DMS114 treated with DMSO at 0.1 percent for 48 hours (cell line): Measurements from ENCODE around the gene RNF112.

Experiments used
- DNase-seq: peaks from one replicate; lab custom pipeline; 2025; ENCODE audit not compliant: unreplicated experiment; lab: John Stamatoyannopoulos, UW

The RNF112 gene

DNA sequence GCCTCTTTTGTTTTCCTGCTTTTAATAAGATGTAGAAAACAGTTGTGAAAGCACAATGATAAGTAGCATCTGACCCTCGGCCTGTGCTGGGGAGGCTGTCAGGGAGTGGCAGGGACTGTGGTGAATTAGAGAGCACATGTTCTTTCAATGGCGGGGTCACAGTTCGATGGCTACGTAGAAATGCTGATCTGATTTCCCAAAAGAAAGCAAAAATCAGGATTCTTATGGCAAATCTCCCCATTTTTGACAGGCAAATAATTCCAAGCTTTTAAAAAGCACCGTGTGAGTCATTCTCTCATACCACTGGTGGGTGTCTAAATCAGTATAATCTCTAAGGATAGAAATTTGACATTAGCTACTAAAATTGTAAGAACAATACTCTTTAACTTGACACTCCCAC, 36.9 kb upstream of the RNF112 start:
- no peak for DNase-seq

DNA sequence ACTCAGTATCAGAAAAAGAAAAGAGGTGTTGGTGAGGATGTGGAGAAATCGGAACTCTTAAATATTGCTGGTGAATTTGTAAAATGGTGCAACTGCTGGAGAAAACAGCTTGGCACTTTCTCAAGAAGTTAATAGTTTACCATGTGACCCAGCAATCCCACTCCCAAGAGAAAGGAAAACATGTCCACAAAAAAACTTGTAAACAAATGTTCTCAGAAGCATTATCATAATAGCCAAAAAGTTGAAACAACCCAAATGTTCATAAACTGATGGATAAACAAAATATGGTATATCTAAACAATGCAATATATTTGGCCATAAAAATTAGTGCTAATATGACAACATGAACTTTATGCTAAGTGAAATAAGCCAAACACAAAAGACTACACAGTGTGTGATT, 35.3 kb upstream of the RNF112 start:
- DNase-seq = no peak

DNA sequence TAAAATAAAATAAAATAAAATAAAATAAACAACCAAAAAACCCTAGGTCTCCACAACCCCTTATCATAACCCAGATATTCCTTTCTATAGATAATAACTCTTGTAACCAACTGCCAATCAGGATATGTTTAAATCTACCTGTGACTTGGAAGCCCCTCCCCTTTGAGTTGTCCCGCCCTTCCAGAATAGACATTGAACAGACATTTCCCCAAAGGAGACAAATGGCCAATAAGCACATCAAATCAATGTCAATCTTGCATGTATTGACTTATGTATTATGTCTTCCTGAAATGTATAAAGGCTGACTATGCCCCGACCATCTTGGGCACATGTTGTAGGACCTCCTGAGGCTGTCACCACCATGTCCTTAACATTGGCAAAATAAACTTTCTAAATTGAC, 34.2 kb upstream of the RNF112 start:
- DNase-seq = no peak

DNA sequence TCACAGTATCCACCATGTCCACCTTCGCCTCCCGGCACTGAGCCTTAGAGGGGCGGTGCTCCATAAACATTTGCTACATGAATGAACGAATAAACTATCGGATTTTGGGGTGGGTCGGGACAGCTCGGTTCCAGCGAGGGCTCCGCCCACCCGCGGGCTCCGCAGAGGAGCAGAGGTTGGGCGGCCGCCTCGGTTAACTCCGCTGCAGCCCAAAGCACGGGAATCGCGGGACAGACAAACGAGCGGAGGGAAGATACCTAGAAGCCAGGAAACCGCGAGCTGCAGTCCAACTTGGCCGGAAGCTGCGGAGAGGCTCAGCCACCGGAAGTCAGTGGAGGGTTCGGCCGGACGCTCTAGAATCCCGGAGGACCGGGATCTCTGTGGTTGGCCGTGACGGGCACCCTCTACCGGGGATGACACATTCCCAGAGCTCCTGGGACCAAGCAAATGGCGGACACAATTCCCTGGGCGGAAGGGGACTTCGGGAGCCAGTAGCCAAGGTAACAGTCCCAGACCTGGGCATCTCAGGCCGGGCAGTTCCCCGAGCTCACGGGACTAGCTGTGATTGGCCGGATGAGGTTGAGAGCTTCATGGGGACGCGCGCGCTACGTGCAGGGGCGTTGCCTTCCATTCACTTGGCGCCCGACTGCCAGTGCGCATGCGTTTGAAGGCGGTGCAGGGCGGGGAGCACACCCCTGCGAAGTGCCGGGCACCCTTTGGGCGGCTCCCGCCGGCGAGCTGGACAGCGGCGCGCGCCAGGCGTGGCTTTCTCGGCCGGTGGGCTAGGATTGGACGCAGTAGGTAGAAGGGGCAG, 33.2 kb upstream of the RNF112 start:
- DNase-seq = peak; percentile 87

DNA sequence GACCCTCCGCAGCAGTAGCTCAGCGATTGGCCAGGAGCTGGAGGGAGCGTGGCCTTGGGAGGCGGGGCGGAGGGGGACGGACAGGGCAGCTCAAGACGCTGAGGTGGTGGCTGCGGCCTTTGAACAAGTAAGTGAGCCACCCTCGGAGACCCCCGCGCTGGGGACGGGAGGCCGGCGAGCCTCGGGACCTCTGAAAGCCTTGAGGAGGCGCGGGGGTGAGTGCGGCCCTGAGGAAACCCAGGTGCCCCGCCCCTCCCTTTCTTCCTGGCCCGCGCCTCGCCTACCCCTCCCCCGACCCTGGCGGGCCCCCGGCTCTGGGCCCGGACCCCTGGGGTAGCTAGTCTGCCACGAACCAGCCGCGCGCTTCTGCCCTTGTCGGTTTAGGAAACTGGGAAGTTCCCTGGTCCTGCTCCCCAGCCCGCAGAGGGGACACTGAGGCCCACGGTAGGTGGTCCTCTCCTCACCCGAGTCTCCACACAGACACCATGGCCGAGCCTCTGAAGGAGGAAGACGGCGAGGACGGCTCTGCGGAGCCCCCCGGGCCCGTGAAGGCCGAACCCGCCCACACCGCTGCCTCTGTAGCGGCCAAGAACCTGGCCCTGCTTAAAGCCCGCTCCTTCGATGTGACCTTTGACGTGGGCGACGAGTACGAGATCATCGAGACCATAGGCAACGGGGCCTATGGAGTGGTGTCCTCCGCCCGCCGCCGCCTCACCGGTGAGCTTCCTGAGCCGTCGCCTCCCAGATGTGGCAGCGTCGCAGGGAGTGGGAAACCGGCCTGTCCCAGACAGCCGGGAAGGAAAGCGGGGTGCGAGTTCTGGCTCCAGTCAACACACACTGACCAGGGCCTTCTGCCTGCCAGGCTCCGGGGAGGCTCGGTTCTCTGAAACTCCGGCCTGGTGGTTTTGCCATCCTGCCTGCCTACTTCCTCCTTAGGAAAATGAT, 32.3 kb upstream of the RNF112 start, which contains the start of gene MAPK7:
Gene MAPK7 (plus strand): TSS at position 83 of the 945 bp plus-strand sequence. CDS start 403 bp downstream, at position 486.
- no peak for DNase-seq

DNA sequence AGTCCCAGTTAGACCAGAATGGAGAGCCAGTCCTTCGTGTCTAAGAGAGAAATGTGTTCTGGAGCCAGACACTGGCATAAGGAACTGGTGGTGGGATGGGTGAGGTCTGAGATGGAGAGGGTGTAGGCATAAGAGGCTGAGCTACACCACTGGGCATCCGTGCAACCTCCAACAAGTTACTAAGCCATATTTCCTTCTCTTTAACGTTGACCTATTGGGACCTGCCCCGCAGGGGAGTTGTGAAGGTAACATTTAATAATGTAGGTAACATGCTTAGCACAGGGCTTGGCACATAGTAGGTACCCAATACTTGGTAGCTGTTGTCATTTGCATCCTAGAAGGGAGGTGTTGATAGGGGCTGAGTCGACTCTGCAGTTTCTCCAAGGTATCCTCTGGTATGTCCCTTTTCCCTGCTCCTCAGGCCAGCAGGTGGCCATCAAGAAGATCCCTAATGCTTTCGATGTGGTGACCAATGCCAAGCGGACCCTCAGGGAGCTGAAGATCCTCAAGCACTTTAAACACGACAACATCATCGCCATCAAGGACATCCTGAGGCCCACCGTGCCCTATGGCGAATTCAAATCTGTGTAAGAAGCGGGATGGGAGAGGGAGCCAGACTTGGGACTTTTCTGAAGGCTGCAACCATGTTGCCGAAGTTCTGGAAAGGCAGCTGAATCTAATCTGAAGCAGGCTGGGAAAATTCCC, 31.5 kb upstream of the RNF112 start:
- DNase-seq = no peak

DNA sequence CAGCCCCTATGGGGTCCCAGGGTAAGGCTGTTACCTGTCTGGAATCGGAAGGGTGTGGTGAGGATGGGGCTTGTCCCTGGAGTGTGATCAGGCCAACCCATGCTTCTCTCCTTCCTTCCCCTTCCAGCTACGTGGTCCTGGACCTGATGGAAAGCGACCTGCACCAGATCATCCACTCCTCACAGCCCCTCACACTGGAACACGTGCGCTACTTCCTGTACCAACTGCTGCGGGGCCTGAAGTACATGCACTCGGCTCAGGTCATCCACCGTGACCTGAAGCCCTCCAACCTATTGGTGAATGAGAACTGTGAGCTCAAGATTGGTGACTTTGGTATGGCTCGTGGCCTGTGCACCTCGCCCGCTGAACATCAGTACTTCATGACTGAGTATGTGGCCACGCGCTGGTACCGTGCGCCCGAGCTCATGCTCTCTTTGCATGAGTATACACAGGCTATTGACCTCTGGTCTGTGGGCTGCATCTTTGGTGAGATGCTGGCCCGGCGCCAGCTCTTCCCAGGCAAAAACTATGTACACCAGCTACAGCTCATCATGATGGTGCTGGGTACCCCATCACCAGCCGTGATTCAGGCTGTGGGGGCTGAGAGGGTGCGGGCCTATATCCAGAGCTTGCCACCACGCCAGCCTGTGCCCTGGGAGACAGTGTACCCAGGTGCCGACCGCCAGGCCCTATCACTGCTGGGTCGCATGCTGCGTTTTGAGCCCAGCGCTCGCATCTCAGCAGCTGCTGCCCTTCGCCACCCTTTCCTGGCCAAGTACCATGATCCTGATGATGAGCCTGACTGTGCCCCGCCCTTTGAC, 30.3 kb upstream of the RNF112 start:
- DNase-seq = no peak

DNA sequence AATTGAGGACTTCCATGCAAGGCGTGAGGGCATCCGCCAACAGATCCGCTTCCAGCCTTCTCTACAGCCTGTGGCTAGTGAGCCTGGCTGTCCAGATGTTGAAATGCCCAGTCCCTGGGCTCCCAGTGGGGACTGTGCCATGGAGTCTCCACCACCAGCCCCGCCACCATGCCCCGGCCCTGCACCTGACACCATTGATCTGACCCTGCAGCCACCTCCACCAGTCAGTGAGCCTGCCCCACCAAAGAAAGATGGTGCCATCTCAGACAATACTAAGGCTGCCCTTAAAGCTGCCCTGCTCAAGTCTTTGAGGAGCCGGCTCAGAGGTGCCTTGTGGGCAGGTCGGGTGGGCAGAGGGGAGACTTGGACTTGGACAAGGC, 29.7 kb upstream of the RNF112 start:
- DNase-seq = no peak

DNA sequence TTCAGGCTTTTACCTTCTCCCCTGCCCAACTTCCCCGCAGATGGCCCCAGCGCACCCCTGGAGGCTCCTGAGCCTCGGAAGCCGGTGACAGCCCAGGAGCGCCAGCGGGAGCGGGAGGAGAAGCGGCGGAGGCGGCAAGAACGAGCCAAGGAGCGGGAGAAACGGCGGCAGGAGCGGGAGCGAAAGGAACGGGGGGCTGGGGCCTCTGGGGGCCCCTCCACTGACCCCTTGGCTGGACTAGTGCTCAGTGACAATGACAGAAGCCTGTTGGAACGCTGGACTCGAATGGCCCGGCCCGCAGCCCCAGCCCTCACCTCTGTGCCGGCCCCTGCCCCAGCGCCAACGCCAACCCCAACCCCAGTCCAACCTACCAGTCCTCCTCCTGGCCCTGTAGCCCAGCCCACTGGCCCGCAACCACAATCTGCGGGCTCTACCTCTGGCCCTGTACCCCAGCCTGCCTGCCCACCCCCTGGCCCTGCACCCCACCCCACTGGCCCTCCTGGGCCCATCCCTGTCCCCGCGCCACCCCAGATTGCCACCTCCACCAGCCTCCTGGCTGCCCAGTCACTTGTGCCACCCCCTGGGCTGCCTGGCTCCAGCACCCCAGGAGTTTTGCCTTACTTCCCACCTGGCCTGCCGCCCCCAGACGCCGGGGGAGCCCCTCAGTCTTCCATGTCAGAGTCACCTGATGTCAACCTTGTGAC, 29.1 kb upstream of the RNF112 start:
- DNase-seq = no peak

DNA sequence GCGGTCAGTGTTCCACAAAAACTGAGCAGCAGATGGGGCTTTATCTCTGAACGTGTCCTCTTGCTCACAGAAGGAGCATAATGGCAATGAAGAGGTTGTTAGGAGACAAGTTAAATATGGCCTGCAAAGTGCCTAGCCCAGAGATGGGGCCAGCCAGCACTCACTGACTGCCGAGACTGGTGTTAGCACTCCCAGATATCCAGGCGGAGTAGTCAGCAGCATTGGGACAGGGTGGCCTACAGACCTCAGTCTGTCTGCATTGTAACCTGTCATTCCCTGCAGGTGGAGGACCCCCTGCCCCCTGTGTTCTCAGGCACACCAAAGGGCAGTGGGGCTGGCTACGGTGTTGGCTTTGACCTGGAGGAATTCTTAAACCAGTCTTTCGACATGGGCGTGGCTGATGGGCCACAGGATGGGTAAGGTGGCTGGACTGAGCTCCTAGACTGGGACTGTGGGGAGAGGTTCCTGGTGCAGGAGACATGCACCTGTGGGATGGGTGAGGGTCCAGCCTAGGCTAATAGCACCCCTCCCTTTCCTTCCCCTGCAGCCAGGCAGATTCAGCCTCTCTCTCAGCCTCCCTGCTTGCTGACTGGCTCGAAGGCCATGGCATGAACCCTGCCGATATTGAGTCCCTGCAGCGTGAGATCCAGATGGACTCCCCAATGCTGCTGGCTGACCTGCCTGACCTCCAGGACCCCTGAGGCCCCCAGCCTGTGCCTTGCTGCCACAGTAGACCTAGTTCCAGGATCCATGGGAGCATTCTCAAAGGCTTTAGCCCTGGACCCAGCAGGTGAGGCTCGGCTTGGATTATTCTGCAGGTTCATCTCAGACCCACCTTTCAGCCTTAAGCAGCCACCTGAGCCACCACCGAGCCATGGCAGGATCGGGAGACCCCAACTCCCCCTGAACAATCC, 28.2 kb upstream of the RNF112 start:
- DNase-seq = no peak

DNA sequence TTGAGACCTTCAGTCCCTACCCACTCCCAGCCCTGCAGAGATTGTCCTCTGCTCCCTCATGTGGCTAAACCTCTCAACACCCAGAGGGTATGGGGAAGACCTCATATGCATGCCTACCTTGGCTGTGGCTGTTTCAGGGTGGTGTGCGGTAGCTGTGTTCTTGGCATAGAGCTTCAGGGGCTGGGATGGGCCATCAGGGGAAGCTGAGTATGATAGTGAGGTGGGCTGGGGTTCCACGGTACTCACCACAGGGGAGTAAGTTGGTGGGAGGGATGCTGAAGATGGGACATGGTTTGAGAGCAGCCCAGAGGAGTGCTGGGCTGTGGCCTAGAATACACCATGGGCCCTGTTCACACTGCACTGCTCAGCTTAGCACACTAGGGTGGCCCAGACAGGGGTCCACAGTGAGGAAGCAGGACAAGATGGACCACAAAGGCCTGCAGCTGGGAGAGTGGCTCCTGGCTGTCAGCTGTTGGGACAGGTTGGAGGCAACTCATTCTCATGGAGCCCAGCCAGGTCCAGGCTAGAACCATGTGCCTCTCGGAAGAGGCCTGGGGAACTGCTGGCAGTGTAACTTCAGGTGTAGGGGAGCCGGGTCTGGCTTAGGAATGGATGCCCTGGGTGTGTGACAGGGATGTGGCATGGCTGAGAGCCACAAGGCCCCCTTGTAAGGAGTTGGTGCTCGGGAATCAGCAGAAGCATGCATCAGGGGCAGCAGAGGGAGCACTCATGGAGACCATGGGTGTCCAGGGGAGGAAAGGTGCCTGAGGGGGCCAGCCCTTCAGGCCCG, 27.2 kb upstream of the RNF112 start:
- DNase-seq = no peak

DNA sequence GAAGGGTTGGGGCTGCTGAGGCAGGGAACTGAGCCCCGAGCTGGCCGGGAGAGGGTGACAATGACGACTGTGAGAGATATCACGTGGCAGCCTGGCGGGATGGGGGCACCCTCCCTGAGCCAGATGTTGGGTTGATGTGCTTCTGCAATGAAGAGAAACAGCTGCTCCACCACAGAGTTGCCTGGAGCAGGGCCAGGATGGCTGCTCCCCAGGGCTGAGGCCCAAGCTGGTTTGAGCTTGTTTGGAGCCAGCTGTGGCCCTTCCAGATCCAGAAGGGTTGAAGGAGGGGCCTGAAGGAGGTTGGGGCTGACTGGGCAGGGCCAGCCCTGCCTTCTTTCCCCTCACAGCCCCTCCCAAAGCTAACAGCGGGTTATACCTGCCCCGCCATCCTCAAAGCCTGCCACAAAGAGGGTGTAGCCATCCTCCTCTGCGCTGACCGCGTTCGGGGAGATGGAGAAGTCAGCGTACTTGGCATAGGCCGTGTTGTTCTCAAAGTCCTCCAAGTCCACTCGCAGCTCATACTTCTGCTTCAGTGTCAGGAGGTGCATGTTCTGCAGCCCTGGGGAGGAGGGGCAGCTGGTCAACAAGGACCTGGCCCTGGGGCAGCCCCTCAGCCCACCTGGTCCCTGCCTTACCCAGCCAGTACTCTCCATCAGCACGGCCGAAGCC, 26.2 kb upstream of the RNF112 start:
- no peak for DNase-seq

DNA sequence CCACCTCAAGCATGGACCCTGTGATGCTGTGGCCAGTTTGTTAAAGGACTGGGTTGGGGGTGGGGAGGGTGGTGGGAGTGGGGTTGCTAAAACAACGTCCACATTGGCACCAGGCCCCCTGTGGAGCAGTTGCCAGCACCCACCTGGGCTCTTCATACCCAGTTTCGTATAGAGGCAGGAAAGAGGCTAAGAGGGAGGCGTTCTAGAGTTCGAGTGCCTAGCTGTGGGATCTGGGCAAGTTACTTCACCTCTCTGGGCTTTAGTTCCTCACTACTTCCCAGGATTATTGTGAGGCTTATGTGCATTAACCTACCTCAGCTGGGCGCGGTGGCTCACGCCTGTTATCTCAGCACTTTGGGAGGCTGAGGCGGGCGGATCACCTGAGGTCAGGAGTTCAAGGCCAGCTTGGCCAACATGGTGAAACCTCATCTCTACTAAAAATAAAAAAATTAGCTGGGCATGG, 25.5 kb upstream of the RNF112 start:
- no peak for DNase-seq

DNA sequence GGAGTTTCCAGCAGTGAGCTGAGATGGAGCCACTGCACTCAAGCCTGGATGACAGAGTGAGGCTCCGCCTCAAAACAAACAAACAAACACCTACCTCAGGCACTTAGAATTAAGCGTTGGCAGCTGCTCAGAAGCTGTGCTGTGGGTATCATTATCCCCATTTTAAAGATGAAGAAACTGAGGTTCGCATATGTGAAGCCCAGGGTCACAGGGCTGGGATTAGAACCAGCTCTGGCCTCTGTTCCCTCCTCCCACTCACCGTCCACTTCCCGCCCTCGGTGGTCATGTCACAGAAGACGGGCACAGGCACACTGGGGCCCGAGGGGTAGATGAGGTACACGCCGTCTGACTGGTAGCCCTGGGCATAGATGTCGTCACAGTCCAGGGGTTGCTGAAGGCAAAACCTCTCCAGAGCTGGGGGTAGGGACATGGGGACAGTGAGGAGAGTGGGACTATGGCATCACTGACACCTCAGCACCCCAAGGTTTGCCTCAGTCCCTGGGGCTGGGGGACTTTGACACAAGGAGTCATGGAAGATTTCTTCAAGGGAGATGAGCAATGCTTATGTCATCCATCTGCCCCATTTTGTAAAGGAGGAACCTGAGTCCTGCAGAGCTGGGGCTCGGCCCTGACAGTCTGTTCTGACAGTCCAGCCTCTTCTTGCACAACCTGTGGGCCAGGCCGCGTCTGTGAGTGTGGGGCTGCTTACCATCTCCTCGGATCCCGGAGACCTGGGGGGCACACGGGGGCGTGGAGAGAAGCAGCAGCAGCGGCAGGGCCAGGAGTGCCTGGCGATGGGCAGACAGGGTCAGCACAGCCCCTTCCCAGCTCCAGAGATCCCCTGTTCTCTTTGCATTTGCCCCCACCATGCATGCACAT, 24.7 kb upstream of the RNF112 start:
- DNase-seq = no peak

DNA sequence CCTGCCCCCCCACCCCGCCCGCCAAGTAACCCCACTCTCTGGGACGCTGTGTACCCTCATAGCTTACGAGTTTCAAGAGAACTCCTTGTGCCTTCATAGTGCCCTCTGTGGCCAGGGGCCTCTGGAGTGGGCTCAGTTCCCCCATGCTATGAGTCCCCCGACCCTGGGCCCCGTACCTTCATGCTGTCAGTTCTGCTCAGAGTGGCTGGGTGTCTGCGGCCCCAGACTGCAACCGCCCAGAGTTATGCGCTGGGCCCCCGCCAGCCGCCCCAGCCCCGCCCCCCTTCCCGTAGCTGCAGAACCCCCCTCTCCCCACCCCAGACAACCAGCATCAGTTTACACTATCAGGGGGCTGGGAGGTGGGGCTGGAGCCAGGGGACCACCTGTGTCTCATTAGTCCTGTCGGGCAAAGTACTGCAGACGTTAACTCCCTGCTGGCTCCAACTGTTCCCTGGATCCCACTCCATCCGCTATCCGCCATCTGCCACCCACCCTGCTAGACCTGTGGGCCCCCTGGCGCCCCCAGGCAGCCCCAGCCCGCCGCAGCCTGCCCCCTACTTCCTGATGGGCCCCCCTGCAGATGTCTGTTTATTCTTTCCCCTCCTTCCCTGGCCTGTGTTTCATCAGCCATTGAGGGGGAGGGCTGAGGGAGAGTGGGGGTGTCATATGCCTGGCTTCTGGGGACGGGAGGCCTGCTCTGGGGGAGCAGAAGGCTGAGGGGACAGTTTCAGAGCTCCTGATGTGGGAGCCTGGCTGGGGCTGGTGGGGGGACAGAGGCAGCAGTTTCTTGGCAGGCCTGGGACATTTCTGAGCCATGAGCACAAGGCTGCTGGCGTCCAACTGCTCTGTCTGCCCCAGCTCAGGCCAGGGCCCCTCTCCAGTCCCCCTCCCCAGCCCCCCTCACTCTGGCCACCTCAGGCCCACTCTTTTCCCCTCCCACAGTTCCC, 23.8 kb upstream of the RNF112 start, which contains the start of gene MFAP4:
Gene MFAP4 (minus strand): TSS at position 217 of the 947 bp plus-strand sequence. CDS start 35 bp downstream, at position 182.
- DNase-seq = no peak
